ENCODE results near the gene FLAD1. TPM values are rescaled to one million over a fixed set of nuclear protein-coding genes. Genes with fewer than 3 reads are reported as not detected.

FLAD1 gene
- total and polyA plus RNA-seq, 12 donors, result 21.6 to 65.5 (median 30.8) TPM

DNA sequence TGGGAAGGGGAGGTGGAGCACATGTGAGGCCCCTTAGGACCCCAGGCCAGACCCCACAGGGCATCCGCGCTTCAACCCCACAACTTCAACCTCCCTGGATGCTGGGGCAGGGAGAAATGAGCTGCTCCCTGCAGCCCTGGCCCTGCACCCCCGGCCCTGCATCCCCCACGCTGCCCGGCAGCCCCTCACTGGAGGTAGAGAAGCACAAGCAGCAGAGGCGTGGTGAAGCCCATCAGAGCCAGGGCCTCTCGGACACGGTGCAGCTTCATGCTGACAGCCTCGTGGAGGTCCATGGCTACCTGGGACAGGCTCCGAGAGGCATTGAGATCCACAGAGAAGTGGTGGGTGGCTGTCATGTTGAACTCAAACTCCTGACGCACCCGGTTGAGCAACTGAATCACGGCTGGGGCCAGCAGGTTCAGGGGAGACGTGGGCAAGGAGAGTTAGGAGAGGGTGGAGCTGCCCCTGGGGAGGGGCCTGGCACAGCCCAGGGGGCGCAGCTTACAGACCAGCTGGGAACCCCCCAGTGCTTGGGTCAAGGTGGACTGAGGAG, 47.2 kb downstream of the FLAD1 start:
- Histone ChIP-seq H3K36me3 (replicated peaks in 1 of 2) (no peaks in the 10 kb centered on the region), H3K4me3 (no peak overlapping the region), H3K27ac (no peak overlapping the region), H3K27me3 (no peaks in the 10 kb centered on the region), H3K9me3 (replicated peaks in 1 of 3) (no peaks in the 10 kb centered on the region), H3K4me1 (replicated peaks in 1 of 2) (no peaks in the 10 kb centered on the region)
- 87 to 93% (median 90%) methylated on average over 7 to 15 of the region's 15 CpGs for WGBS, 4 donors
- no peak for DNase-seq
- intact Hi-C loops (cut with DNase I), result no loop called here
- TF ChIP-seq POLR2A (IDR thresholded peaks at IDR 0.05), result no peak

DNA sequence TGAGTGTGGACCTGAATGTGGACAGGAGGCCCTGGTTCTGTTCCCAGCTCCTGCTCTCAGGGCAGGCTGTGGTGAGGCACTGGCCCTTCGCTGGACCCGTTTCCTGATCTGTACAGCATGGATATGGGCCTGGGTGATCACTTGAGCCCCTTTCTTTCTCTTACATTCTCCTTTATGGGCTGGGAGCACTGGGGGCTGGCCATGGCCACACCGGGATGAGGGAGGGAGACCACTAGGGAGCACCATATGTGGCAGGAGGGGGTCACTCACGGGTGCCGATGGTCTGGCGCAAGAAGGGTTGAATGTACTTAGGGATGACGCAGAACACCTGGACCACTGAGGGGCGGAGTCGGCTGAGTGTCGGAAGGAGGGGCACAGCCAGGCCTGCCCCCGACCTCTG, 47.8 kb downstream of the FLAD1 start:
- intact Hi-C loops (cut with DNase I), result no loop called here
- no peak for TF ChIP-seq POLR2A (IDR thresholded peaks at IDR 0.05)
- TF ChIP-seq, protein P1, sequence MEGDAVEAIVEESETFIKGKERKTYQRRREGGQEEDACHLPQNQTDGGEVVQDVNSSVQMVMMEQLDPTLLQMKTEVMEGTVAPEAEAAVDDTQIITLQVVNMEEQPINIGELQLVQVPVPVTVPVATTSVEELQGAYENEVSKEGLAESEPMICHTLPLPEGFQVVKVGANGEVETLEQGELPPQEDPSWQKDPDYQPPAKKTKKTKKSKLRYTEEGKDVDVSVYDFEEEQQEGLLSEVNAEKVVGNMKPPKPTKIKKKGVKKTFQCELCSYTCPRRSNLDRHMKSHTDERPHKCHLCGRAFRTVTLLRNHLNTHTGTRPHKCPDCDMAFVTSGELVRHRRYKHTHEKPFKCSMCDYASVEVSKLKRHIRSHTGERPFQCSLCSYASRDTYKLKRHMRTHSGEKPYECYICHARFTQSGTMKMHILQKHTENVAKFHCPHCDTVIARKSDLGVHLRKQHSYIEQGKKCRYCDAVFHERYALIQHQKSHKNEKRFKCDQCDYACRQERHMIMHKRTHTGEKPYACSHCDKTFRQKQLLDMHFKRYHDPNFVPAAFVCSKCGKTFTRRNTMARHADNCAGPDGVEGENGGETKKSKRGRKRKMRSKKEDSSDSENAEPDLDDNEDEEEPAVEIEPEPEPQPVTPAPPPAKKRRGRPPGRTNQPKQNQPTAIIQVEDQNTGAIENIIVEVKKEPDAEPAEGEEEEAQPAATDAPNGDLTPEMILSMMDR (IDR thresholded peaks at IDR 0.05), result no peak
- Histone ChIP-seq H3K9me3 (replicated peaks in 1 of 3) (no peaks in the 10 kb centered on the region), H3K4me3 (no peak overlapping the region), H3K27ac (no peak overlapping the region), H3K4me1 (replicated peaks in 1 of 2) (no peaks in the 10 kb centered on the region), H3K36me3 (replicated peaks in 1 of 2) (no peaks in the 10 kb centered on the region), H3K27me3 (no peaks in the 10 kb centered on the region)
- 82 to 95% (median 90%) methylated on average over 9 to 11 of the region's 11 CpGs for WGBS, 4 donors
- DNase-seq, result no peak

DNA sequence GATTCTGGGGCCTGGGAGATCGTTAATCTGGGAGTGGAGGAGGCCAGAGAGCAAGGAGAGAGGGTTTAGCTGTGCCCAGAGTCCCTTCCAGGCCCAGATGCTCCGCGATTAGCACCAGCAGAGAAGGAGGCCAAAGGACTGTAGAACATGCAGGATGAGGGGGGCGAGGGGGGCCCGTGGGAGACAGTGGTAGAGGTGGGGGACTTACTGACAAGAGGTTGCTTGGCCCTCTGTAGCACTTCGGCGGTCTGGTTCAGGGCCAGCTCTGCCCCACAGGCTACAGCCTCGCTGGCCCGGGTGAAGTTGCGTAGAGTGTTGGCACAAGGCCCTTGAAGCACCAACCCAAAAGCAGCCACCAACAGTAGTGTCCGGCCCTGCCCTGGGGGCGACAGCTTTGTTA, 49.7 kb downstream of the FLAD1 start:
- Histone ChIP-seq H3K9me3 (replicated peaks in 1 of 3) (no peaks in the 10 kb centered on the region), H3K4me3 (no peak overlapping the region), H3K27ac (no peak overlapping the region), H3K36me3 (replicated peaks in 1 of 2) (no peaks in the 10 kb centered on the region), H3K27me3 (no peaks in the 10 kb centered on the region), H3K4me1 (replicated peaks in 1 of 2) (no peaks in the 10 kb centered on the region)
- DNase-seq, result no peak
- TF ChIP-seq, protein P1 (IDR thresholded peaks at IDR 0.05), result no peak
- TF ChIP-seq POLR2A (IDR thresholded peaks at IDR 0.05), result no peak
- WGBS, 4 donors, result 90 to 98% (median 91%) methylated on average over 12 of the region's 12 CpGs
- intact Hi-C loops (cut with DNase I), result no loop called here

DNA sequence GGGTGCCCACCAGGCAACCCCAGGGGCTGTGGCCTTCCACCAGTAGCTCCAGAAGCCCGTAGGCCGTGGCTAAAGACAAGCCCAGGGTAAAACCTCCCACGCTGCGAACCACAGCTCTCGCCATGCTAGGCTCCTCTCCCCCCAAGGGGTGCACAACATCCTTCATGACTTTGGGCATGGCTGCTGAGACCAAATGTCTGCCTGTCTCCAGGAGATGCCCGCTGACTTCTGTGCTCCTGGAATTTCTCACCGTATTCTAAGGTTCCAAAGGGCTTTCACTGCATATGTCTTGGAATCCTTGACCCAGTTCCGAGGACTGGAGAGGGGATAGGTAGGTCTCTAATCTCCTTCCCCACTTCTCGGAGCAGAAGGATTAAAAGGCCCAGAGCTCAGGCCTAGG, 50.4 kb downstream of the FLAD1 start, which contains the start of the genes DCST1 and DCST2:
Gene DCST1, plus strand, starts transcription at position 301 of the 400 bp plus-strand sequence. CDS start 213 bp downstream, outside the sequence.
Gene DCST2, minus strand, starts transcription at position 258 of the 400 bp plus-strand sequence. Its CDS starts 80 bp downstream, at position 178.
- 95 to 98% (median 96%) methylated on average over 4 to 9 of the region's 9 CpGs for WGBS, 4 donors
- no peak within 1 kb of the TSS for H3K27ac ChIP-seq
- intact Hi-C loops (cut with DNase I), result no loop called here
- no peaks in the 10 kb centered on the region for H3K27me3 ChIP-seq
- TF ChIP-seq POLR2A (IDR thresholded peaks at IDR 0.05), result no peak
- TF ChIP-seq, protein P1 (IDR thresholded peaks at IDR 0.05), result no peak
- no peaks in the 10 kb centered on the region for H3K4me1 ChIP-seq (replicated peaks in 1 of 2)
- no peak for DNase-seq
- H3K4me3 ChIP-seq, result no peak within 1 kb of the TSS
- H3K36me3 ChIP-seq (replicated peaks in 1 of 2), result no peaks in the 10 kb centered on the region
- no peaks in the 10 kb centered on the region for H3K9me3 ChIP-seq (replicated peaks in 1 of 3)

All from adrenal gland (tissue), 12 donors.